Measurements from ENCODE around the gene HNF1B. TPM values are rescaled to one million over a fixed set of nuclear protein-coding genes. Genes with fewer than 3 reads are reported as not detected.

Gene HNF1B
- total RNA-seq, 2 experiments from 2014 or later, result not detected

- Histone ChIP-seq H3K36me3 (ENCODE audit: insufficient read depth, low read length) (no peaks in the 10 kb centered on the region), H3K27me3 (ENCODE audit: control insufficient read depth in 1 of 2, insufficient read depth in 2 of 2, low read length in 2 of 2) (peaks cover 9 to 13% of the 10 kb centered on the region in 2 experiments), H3K4me3 (ENCODE audit: low read length) (no peak overlapping the region), H3K27ac (ENCODE audit: low read depth in 1 of 2, low read length in 2 of 2) (no peak overlapping the region), H3K4me1 (ENCODE audit: insufficient read depth, low read length) (no peaks in the 10 kb centered on the region), H3K9me3 (ENCODE audit: control insufficient read depth in 1 of 2, insufficient read depth in 1 of 2, low read length in 2 of 2) (peaks cover 0 to 7% of the 10 kb centered on the region in 2 experiments)
- DNase-seq (peak in 6 of 14 experiments; percentile 7 to 69 (median 44)), ATAC-seq (ENCODE audit: poor library complexity) (no peak)
- TF ChIP-seq CTCF (IDR thresholded peaks at IDR 0.05), result peak; percentile 49
- no peak overlapping the region for H3K4me3 Mint-ChIP-seq
- no peak overlapping the region for H3K27ac Mint-ChIP-seq
- H3K27me3 Mint-ChIP-seq, result peaks cover 57% of the 10 kb centered on the region
- CTCF ChIA-PET, result interaction anchor here (2.1 kb wide), 1 partner anchor 11 kb away, joined by 6 read pairs; no protein-coding TSS in a partner anchor
- H3K36me3 Mint-ChIP-seq (ENCODE audit: low read depth), result no peaks in the 10 kb centered on the region
- POLR2A ChIA-PET, result no interaction called here
- no peaks in the 10 kb centered on the region for H3K9me3 Mint-ChIP-seq
- intact Hi-C loops (cut with DNase I, micrococcal nuclease), result loop anchor here (1.0 to 2.0 kb wide), 2 partner anchors 90 to 265 kb away; no protein-coding TSS in a partner anchor
- no peaks in the 10 kb centered on the region for H3K4me1 Mint-ChIP-seq (ENCODE audit: low read depth)
These were observed 46.9 kb upstream of the HNF1B start for GRCh38 chr17:37791447-37792399.

DNA sequence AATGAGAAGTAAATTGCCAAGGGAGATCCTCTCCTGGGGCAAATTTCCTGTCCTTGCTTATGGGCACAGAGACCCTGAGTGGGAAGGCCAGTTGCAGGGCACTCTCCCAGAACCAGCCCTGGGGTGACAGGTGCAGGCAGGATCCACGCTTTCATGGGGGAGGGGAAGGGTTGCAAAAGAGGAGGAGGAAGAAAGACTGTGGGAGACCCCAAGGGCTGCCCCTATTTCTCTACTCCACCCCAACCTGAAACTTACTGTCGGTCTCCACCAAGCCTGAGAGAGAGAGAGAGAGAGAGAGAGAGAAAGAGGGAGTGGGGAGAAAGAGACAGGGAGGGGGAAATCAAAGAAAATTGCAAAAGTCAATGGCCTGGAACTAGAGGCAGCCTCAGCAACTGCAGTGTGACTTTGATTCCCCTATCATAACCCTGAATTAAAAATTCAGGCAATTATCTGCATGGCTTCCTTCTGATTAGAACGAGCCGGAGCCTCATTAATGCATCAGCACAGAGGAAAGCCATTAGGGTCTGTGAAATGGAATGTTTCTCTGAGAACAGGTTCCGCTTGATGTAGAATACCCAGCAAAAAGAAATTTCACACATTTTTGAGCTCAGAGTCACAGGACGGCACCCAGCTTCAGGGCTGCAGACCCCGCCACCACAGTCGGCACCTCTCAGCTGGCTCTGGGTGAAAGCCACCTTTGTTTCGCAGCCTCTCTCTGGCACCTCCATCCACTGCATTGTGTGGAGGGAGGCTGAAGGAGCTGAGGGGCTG is 45.1 kb upstream of the HNF1B start:
- Histone ChIP-seq H3K9me3 (ENCODE audit: control insufficient read depth in 1 of 2, insufficient read depth in 1 of 2, low read length in 2 of 2) (no peaks in the 10 kb centered on the region), H3K36me3 (ENCODE audit: insufficient read depth, low read length) (no peaks in the 10 kb centered on the region), H3K4me1 (ENCODE audit: insufficient read depth, low read length) (no peaks in the 10 kb centered on the region), H3K4me3 (ENCODE audit: low read length) (no peak overlapping the region), H3K27me3 (ENCODE audit: control insufficient read depth in 1 of 2, insufficient read depth in 2 of 2, low read length in 2 of 2) (peaks cover 9 to 13% of the 10 kb centered on the region in 2 experiments), H3K27ac (ENCODE audit: low read depth in 1 of 2, low read length in 2 of 2) (no peak overlapping the region)
- Mint-ChIP-seq H3K27ac (no peak overlapping the region), H3K4me1 (ENCODE audit: low read depth) (no peaks in the 10 kb centered on the region), H3K9me3 (no peaks in the 10 kb centered on the region), H3K4me3 (no peak overlapping the region), H3K27me3 (peaks cover 62% of the 10 kb centered on the region), H3K36me3 (ENCODE audit: low read depth) (no peaks in the 10 kb centered on the region)
- CTCF ChIA-PET, result no interaction called here
- ATAC-seq (ENCODE audit: poor library complexity) (no peak), DNase-seq (no peak)
- intact Hi-C loops (cut with DNase I, micrococcal nuclease), result loop anchor here in 1 of 2 experiments (2.0 kb wide), 1 partner anchor 263 kb away; no protein-coding TSS in a partner anchor
- POLR2A ChIA-PET, result no interaction called here
- no peak for TF ChIP-seq CTCF (IDR thresholded peaks at IDR 0.05)

- Mint-ChIP-seq H3K9me3 (no peaks in the 10 kb centered on the region), H3K4me1 (ENCODE audit: low read depth) (no peaks in the 10 kb centered on the region), H3K27ac (no peak overlapping the region), H3K4me3 (no peak overlapping the region), H3K36me3 (ENCODE audit: low read depth) (no peaks in the 10 kb centered on the region), H3K27me3 (peaks cover 70% of the 10 kb centered on the region)
- peaks cover 9 to 13% of the 10 kb centered on the region in 2 experiments for H3K27me3 ChIP-seq (ENCODE audit: control insufficient read depth in 1 of 2, insufficient read depth in 2 of 2, low read length in 2 of 2)
- DNase-seq (no peak), ATAC-seq (ENCODE audit: poor library complexity) (no peak)
- H3K4me1 ChIP-seq (ENCODE audit: insufficient read depth, low read length), result no peaks in the 10 kb centered on the region
- H3K9me3 ChIP-seq (ENCODE audit: control insufficient read depth in 1 of 2, insufficient read depth in 1 of 2, low read length in 2 of 2), result no peaks in the 10 kb centered on the region
- ChIA-PET CTCF (no interaction called here), POLR2A (no interaction called here)
- no peaks in the 10 kb centered on the region for H3K36me3 ChIP-seq (ENCODE audit: insufficient read depth, low read length)
- TF ChIP-seq CTCF (IDR thresholded peaks at IDR 0.05), result no peak
- no peak overlapping the region for H3K4me3 ChIP-seq (ENCODE audit: low read length)
- intact Hi-C loops (cut with DNase I, micrococcal nuclease), result no loop called here
- no peak overlapping the region for H3K27ac ChIP-seq (ENCODE audit: low read depth in 1 of 2, low read length in 2 of 2)
These were observed 44.2 kb upstream of the HNF1B start for GRCh38 chr17:37789021-37789565.
